HCT116 (cell line): Measurements from ENCODE around the gene GATA3. TPM values are rescaled to one million over a fixed set of nuclear protein-coding genes. Genes with fewer than 3 reads are reported as not detected.

ENCODE experiments used
- ATAC-seq: fragments of 200-7000 bp; cut with Tn5 transposase; 2 replicates; pipeline ENCODE4 v1.9.1; 2020; ENCODE audit warnings: mild to moderate bottlenecking, moderate library complexity
- BruUV-seq: library from RNA; stranded (reverse); fragments of 400-500 nt; replicated peaks from 2 replicates; lab custom pipeline; 2021; lab: Mats Ljungman, UMichigan
- CTCF ChIA-PET: fragments of 300-600 bp; sonication (Branson Sonifier 250); formaldehyde crosslinking; loops from one replicate; lab custom pipeline; 2021; ENCODE audit warnings: antibody characterized with exemption; lab: Charles Lee
- POLR2A ChIA-PET: fragments of 300-600, 350-600 bp; sonication (Branson Sonifier 250); formaldehyde crosslinking; loops from one replicate; lab custom pipeline; 2021; ENCODE audit warnings: antibody characterized with exemption; lab: Charles Lee
- RAD21 ChIA-PET, 2 experiments: fragments of 300-600 bp; sonication (Branson Sonifier 250); formaldehyde crosslinking; loops; one replicate each; lab custom pipeline; 2023; ENCODE audit warnings: low total read pairs in 2 of 2; ENCODE audit not compliant: uncharacterized antibody in 2 of 2, unreplicated experiment in 2 of 2, low non-redundant PET in 1 of 2; lab: Charles Lee
- DNase-seq: peaks from one replicate; pipeline ENCODE4 v3.0.0-alpha.2; 2010; ENCODE audit warnings: low read depth, low spot score
- H2AFZ ChIP-seq: fragments of 200-600 bp; shearing (Covaris generic), sonication (generic); 2 replicates; pipeline ENCODE4 v1.6.1; 2017; ENCODE audit warnings: low read depth, mixed run types, mixed read lengths, antibody characterized with exemption, low read length; ENCODE audit not compliant: poor library complexity, severe bottlenecking
- H3K27ac ChIP-seq: 2 replicates; pipeline ENCODE4 v1.5.1; 2012; ENCODE audit warnings: low read depth, low read length
- H3K27me3 ChIP-seq: fragments of 200-600 bp; sonication (generic); 2 replicates; pipeline ENCODE4 v1.6.1; 2016; ENCODE audit warnings: mixed run types, low read length, mixed read lengths; ENCODE audit not compliant: insufficient read depth
- H3K36me3 ChIP-seq, 2 experiments: fragments of 200-500 bp in 1 of 2; fragments of 200-600 bp in 1 of 2; sonication (Bioruptor generic) in 1 of 2; sonication (generic) in 1 of 2; 2 replicates each; pipeline versions ENCODE4 v1.5.1 to v1.6.1; 2014 to 2016; ENCODE audit warnings: low read length in 2 of 2, inconsistent platforms in 1 of 2, mixed read lengths in 1 of 2, mixed run types in 1 of 2; ENCODE audit not compliant: insufficient read depth in 2 of 2, control insufficient read depth in 1 of 2
- H3K4me1 ChIP-seq, 2 experiments: fragments of 200-600 bp in 1 of 2; sonication (generic) in 1 of 2; 2 replicates each; pipeline versions ENCODE4 v1.5.1 to v1.6.1; 2012 to 2017; ENCODE audit warnings: low read length in 2 of 2, inconsistent platforms in 1 of 2, mild to moderate bottlenecking in 1 of 2, mixed read lengths in 1 of 2, mixed run types in 1 of 2, moderate library complexity in 1 of 2; ENCODE audit not compliant: insufficient read depth in 2 of 2, control insufficient read depth in 1 of 2
- H3K4me2 ChIP-seq: fragments of 200-600 bp; sonication (generic); 2 replicates; pipeline ENCODE4 v1.6.1; 2017; ENCODE audit warnings: mixed run types, low read length, mixed read lengths
- H3K4me3 ChIP-seq, 2 experiments: fragments of 200-600 bp in 1 of 2; sonication (generic) in 1 of 2; replicated peaks in 1 of 2; 2 replicates each; pipeline ENCODE4 v1.5.1; 2011 to 2016; ENCODE audit warnings: low read length in 2 of 2, control low read depth in 1 of 2, low read depth in 1 of 2, mild to moderate bottlenecking in 1 of 2, mixed read lengths in 1 of 2, mixed run types in 1 of 2
- H3K79me2 ChIP-seq: fragments of 200-600 bp; sonication (generic); 2 replicates; pipeline ENCODE4 v1.6.1; 2017; ENCODE audit warnings: mild to moderate bottlenecking, mixed run types, low read length, moderate library complexity, mixed read lengths; ENCODE audit not compliant: insufficient read depth
- H3K9ac ChIP-seq: fragments of 200-600 bp; sonication (generic); 2 replicates; pipeline ENCODE4 v1.6.1; 2016; ENCODE audit warnings: low read length, mixed read lengths
- H3K9me2 ChIP-seq: fragments of 200-600 bp; sonication (generic), shearing (Covaris generic); 2 replicates; pipeline ENCODE4 v1.6.1; 2017; ENCODE audit warnings: mixed run types, mild to moderate bottlenecking, moderate library complexity; ENCODE audit not compliant: insufficient read depth
- H3K9me3 ChIP-seq, 2 experiments: fragments of 200-500 bp in 1 of 2; fragments of 200-600 bp in 1 of 2; sonication (Bioruptor generic) in 1 of 2; sonication (generic) in 1 of 2; 2 replicates each; pipeline ENCODE4 v1.6.1; 2014 to 2017; ENCODE audit warnings: low read length in 2 of 2, mixed read lengths in 2 of 2, inconsistent platforms in 1 of 2, low read depth in 1 of 2, mild to moderate bottlenecking in 1 of 2, mixed run types in 1 of 2, moderate library complexity in 1 of 2; ENCODE audit not compliant: control insufficient read depth in 1 of 2, insufficient read depth in 1 of 2
- H4K20me1 ChIP-seq: fragments of 200-600 bp; sonication (generic), shearing (Covaris generic); 2 replicates; pipeline ENCODE4 v1.6.1; 2017; ENCODE audit warnings: mixed run types, mild to moderate bottlenecking, moderate library complexity; ENCODE audit not compliant: insufficient read depth
- ATF3 ChIP-seq: IDR thresholded peaks from 2 replicates; pipeline ENCODE4 v1.6.1; 2012
- CBX3 ChIP-seq: IDR thresholded peaks from 2 replicates; pipeline ENCODE4 v1.6.1; 2012; ENCODE audit warnings: low read depth
- CTCF ChIP-seq, 3 experiments: fragments of 200-600 bp in 1 of 3; sonication (generic) in 1 of 3; IDR thresholded peaks in 2 of 3; conservative IDR thresholded peaks in 1 of 3; 2 replicates each; pipeline ENCODE4 v1.5.1; 2012 to 2017; ENCODE audit warnings: low read depth in 2 of 3, low read length in 2 of 3, antibody characterized with exemption in 1 of 3, borderline replicate concordance in 1 of 3, control low read depth in 1 of 3, mild to moderate bottlenecking in 1 of 3, mixed read lengths in 1 of 3, mixed run types in 1 of 3, moderate library complexity in 1 of 3; ENCODE audit not compliant: insufficient read depth in 1 of 3
- EGR1 ChIP-seq: IDR thresholded peaks from 2 replicates; pipeline ENCODE4 v1.6.1; 2012; ENCODE audit warnings: low read depth
- FOSL1 ChIP-seq: IDR thresholded peaks from 2 replicates; pipeline ENCODE4 v1.6.1; 2012; ENCODE audit warnings: low read depth
- POLR2AphosphoS5 ChIP-seq: IDR thresholded peaks from 2 replicates; pipeline ENCODE4 v1.6.1; 2011; ENCODE audit warnings: mild to moderate bottlenecking, low read depth, low read length, moderate library complexity
- RAD21 ChIP-seq: IDR thresholded peaks from 2 replicates; pipeline ENCODE4 v1.6.1; 2012; ENCODE audit warnings: low read depth, mild to moderate bottlenecking
- REST ChIP-seq: IDR thresholded peaks from 2 replicates; pipeline ENCODE4 v1.6.1; 2012; ENCODE audit warnings: low read depth
- SIN3A ChIP-seq: IDR thresholded peaks from 2 replicates; pipeline ENCODE4 v1.6.1; 2012; ENCODE audit warnings: low read depth
- ZBTB33 ChIP-seq: IDR thresholded peaks from 2 replicates; pipeline ENCODE4 v1.6.1; 2011; ENCODE audit warnings: mild to moderate bottlenecking, low read length, moderate library complexity; ENCODE audit not compliant: insufficient replicate concordance; ENCODE audit errors: extremely low read depth
- ZFX ChIP-seq: fragments of 450-650 bp; IDR thresholded peaks from 2 replicates; pipeline ENCODE4 v1.6.1; 2017
- ZNF274 ChIP-seq: fragments of 200-500 bp; sonication (Bioruptor generic); IDR thresholded peaks from 2 replicates; pipeline ENCODE4 v1.6.1; 2014; ENCODE audit warnings: mild to moderate bottlenecking, low read depth, low read length, inconsistent platforms
- intact Hi-C: fragments of 100-400 bp; cut with micrococcal nuclease; formaldehyde crosslinking; loops from 2 replicates; pipeline ENCODE4 v1.10.0; 2022
- total RNA-seq: library from RNA; stranded (reverse); gene quantifications from one replicate; pipeline ENCODE4 v1.2.1, GENCODE V29; 2021; ENCODE audit not compliant: unreplicated experiment

GATA3 gene
- total RNA-seq, 1 experiment from 2014 or later = 2.7 TPM

GRCh38 chr10:8066797-8067196, 12.3 kb downstream of the GATA3 start (continued):
- TF ChIP-seq REST = no peak

- no peak overlapping the region for H3K27ac ChIP-seq
- POLR2A ChIA-PET = no interaction called here
- H2AFZ ChIP-seq = no peak overlapping the region
- H3K4me2 ChIP-seq = no peak overlapping the region
- no peak overlapping the region for H3K9ac ChIP-seq
- no peaks in the 10 kb centered on the region for H3K4me1 ChIP-seq
- H3K79me2 ChIP-seq = no peaks in the 10 kb centered on the region
- no peak for ATAC-seq
- no peaks in the 10 kb centered on the region for H3K27me3 ChIP-seq
- H3K9me2 ChIP-seq = no peaks in the 10 kb centered on the region
- no TSS peak for BruUV-seq
- H3K4me3 ChIP-seq = no peak overlapping the region
- CTCF ChIA-PET = no interaction called here
- RAD21 ChIA-PET = no interaction called here
- DNase-seq = no peak
- H4K20me1 ChIP-seq = no peaks in the 10 kb centered on the region
- H3K36me3 ChIP-seq = no peaks in the 10 kb centered on the region; a peak in 1 of 4 replicates
- intact Hi-C loops = no loop called here
- no peaks in the 10 kb centered on the region for H3K9me3 ChIP-seq
- TF ChIP-seq ATF3 = no peak
- no peak for TF ChIP-seq EGR1
- no peak for TF ChIP-seq POLR2AphosphoS5
- no peak for TF ChIP-seq CTCF (IDR thresholded peaks at IDR 0.05 in 2 of 3, conservative IDR thresholded peaks at IDR 0.05 in 1 of 3; ENCODE audit: borderline replicate concordance in 1 of 3, insufficient read depth in 1 of 3, low read depth in 2 of 3, low read length in 2 of 3)
- TF ChIP-seq SIN3A = no peak
- TF ChIP-seq CBX3 = no peak
- no peak for TF ChIP-seq REST
- TF ChIP-seq ZFX = no peak
- TF ChIP-seq ZBTB33 = no peak
- TF ChIP-seq RAD21 = no peak
- TF ChIP-seq FOSL1 = no peak
- TF ChIP-seq ZNF274 = no peak
Observed at GRCh38 chr10:8069108-8069507, 14.6 kb downstream of the GATA3 start.
